Stimulated activated CD8-positive, alpha-beta memory T cell treated with anti-CD3 and anti-CD28 coated beads, Interleukin-2, amount 100 ng/mL, for 1 hour (primary cell): ENCODE data around the gene PEA15.

Experiments used
- DNase-seq, 2 donors: peaks; one replicate each; pipeline ENCODE4 v3.0.0-alpha.2; 2020; ENCODE audit warnings: low read depth in 2 of 2

PEA15 gene

DNA sequence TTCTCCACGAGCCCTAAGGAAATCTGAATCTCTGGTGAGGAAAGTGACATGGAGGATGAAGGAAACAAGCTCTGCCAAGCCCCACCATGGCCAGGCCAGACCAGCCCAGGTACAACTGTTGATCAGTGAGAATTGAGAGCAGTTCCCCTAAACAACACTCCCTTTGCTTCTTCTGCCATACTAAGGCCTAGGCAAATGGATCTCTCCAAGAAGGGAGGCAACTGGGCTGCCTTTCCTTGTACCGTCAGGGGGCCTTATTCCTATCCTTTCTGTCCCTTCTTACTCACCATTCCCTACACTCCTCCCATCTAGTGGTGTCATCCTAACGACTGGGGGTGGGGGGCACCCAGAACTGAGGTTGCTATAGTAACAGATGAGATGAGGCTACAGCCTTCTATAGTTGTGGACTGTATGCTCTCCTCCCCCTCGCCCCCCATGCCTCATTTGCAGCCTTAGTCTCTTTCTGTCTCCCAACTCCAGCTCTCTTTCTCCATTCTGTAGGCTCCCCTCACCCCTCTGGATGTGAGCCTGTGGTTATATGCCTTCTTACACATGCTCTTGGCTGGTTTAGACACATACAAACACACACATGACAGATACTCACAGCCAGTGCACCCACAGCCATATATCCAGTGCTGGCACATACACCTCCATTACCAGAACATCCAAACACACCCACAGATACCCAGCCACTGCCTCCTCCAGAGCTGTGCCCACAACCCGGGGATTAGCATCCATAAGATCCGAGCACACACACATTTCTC, 3.6 kb downstream of the PEA15 start:
- no peak for DNase-seq

DNA sequence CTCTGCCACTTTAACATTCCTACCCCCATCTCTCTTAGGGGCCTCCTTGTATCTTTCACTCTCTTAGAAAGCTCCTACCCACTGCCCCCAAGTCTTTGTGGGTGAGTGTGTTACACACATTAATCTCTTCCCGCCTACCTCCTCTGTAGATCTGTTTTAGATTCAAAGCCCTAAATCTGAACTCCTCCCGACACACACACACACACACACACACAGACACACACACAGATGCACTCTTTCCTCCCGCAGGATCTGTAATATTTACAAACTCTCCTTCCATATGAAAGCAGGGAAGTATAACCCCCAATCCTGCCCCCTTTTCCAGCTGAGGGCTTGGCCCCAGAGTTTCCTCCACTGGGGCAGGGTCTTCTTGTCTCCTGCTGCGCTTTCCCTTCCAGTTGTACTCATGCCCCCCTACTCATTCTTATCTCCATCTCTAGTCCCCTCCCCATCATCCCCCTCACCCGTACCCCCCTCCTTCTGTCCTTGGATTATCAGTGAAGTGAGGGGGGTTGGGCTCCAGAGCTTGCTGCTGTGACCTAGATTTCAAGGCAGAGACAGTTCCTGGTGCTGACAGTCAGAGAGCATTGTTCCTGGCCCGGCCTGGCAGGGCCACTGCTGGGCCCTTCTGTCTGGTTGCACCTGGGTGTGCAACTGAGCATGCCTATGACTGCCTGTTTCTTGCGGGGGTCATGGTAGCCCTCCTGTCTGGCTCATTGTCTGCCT, 4.3 kb downstream of the PEA15 start:
- DNase-seq: no peak

DNA sequence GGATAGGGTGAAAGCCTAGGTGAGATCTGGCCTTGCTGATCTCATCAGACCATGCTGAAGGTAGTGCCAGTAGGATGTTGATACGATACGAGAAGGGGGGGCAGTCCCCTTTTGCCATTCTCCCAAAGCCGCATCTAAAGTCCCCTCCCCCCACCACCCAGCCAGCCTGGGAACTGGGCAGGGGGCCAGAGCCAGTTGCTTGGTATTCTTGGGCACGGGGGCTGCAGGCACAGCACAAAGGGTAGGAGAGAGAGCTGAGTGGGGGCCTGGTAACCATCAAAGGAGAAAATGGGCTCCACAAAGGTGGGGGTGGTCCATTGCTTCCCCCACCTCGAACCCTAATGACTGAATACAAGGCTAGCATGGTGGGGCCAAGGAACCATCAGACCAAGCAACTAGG, 5.4 kb downstream of the PEA15 start:
- no peak for DNase-seq

DNA sequence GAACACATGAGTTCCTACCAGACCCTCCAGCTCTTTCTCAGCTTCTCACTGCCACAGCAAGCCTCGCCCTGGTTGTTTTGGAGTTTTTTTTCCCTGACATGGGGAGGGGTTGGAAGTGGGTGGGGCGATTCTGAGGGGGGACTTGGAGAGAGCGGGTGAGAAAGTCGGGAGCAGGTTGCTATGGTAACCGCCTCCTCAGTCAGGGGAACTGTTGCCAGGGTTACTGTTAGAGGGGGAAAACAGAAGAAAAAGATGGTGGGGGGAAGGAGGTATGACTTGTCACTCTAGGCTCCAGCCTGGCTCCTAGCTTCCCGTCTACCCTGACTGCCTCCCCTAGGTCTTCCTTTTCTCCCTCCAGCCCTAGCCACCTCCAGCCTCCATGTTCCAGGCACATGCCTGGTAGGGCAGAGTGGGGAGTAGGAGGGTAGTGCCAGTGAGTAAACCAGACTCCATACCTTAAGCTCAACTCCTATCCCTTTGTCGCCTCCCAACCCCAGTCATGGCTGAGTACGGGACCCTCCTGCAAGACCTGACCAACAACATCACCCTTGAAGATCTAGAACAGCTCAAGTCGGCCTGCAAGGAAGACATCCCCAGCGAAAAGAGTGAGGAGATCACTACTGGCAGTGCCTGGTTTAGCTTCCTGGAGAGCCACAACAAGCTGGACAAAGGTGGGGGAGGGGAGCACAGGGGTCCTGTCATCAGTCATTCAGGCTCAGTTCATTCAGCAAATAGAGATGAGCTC, 6.0 kb downstream of the PEA15 start:
- DNase-seq: no peak

DNA sequence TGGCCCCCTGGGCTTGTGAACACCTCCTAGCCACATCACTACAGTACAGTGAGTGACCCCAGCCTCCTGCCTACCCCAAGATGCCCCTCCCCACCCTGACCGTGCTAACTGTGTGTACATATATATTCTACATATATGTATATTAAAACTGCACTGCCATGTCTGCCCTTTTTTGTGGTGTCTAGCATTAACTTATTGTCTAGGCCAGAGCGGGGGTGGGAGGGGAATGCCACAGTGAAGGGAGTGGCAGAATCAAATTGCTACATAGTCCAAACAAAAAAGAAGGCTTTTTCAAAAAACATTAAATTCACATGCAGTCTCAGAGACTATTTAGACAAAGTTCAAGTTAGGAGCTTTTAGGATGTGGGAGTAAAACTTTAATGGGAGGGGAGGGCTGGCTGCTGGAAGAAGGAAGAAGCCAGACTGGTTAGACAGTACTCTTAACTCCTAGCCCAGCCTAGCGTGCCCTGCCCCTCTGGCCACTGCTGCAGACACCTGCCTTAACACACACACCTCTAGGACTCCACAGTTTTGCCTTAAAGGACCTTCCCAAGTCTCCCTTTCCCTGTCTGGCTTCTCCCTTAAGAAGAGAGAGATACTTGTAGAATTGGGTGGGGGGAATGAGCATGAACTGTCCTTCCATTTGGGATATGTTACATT, 9.4 kb downstream of the PEA15 start:
- DNase-seq: no peak

DNA sequence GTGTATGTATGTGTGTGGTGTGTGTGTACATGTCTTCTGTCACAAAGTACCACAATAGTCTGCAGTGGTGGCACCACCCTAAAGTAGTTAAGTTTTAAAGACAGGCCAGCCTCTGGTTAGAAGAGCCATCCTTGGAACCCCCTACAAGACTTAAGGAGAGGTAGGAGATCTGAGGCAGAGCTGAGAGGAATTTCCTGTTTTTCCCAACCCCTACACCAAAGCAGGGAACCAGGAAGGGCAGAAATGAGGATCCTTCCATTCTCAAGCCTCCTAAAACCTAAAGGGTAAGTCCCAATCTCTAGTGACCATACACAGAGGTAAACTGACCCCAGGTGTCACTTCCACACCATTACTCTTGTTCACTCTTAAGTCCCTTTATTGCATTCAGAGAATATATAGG, 11.1 kb downstream of the PEA15 start:
- DNase-seq: no peak

DNA sequence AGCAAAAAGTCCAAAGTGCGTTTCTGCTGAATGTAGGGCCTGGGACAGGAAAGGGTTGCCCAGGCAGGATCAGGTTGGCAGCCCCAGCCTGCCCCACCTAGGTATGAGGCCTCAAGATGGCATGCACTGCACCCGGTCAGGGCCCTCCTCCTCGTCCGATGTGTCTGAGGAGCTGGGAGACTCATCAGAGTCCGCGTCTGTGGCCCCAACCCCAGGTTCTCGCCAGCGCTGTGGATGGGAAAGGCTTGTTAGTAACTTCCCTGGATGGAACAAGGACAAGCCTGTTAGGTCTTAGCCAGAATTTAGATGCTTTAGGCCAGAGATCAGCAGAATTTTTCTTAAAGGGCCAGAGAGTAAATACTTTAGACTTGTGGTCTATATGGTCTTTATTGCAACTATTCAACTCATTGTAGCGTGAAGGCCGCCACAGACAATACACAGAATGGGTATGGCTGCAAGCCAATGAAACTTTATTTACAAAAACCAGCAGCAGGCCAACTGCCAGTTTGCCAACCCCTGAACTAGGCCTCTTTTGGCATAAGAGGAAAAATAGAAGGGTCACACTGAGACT, 12.4 kb downstream of the PEA15 start:
- DNase-seq: no peak

DNA sequence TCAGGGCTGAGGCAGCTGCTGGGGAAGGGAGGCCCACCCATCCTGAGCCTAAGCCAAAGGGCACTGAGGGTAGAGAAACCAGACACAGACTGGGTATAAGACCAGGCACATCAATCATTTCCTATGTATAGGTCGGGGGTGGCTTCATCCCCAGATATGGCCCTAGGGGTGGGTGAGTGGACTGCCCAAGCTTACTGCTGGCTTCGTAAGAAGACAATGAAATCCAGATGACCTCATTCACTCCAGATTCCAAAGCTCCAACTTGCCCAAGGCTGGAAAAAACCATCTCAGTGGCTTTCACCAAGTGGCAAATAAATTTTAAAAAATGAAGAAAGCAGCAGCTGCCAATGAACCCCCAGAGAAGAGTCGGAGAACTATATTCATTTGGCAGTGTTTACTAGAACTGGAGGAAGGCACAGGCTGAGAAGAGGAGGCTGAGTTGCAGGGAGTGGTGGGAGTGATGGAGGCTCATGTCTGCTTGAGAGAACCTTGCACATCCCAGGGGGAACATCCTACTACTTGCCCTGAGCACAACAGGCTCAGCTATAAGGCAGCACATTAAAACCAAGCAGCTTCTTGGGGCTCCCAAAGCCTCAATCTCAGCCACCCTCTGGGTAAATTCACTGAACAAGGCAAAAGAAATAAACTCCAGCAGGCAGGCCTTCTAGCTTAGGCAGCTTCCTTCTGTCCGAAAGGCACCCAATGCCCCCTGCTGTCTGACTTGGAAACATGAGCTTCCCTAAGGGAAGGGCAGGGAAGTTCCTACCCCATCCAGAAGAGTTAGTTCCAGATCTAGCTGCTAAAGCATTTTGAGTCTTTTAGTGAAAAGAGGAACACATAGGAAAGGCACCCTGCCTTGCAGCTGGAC, 14.1 kb downstream of the PEA15 start:
- no peak for DNase-seq

DNA sequence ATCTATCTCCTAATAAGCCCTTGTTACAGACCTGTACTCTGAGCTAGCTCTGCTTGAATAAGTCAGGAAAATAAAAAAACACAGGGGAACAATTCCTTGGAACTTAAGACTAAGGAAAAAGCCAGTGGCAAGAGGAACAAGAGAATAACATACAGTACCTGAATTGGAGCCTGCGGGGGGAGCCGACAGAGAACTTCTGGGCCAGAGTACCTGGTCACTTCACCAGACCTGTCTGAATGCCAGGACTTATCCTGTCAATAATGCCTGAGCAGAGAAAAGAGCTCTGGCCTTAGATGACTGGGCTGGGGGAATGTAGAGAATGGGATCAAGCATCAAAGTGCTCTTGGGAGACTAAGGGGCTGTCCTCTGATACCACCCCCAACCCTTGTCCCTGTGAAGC, 15.1 kb downstream of the PEA15 start:
- DNase-seq: no peak

DNA sequence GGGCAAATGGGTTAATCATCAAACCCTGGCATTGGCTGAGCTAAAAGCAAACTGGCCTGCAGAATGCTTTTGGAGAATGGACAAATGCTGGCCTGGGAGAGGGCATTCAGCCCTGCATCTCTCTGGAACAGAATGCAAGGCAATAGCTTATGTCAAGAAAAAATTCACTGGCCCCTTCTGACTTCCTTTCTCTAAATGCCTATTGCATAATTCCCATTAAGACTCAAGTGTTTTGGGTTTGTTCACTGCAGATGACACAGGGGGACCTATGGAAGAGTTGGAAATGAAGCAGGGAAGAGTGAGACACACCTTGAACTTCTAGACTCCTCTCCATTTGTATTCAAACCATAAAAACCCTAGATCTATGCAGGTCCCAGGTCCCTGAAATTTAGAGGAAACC, 15.9 kb downstream of the PEA15 start:
- DNase-seq: no peak

DNA sequence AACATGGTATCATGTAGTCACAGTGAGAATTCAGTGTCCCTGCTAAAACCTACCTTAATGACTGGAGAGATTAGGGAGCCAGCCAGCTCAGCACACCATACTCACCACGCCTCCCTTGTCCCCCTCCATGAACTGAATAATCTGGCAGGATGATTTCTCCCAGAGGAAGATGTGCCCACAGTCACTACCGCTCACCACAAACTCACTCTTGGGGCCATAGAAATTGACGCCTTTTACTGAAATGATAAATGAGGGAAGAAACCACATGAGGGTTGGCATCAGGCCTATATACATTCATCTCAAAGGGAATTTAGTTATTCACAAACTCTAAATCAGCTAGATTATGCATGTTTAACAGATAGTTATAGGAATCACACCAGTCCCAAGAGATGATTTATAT, 17.4 kb downstream of the PEA15 start:
- no peak for DNase-seq

DNA sequence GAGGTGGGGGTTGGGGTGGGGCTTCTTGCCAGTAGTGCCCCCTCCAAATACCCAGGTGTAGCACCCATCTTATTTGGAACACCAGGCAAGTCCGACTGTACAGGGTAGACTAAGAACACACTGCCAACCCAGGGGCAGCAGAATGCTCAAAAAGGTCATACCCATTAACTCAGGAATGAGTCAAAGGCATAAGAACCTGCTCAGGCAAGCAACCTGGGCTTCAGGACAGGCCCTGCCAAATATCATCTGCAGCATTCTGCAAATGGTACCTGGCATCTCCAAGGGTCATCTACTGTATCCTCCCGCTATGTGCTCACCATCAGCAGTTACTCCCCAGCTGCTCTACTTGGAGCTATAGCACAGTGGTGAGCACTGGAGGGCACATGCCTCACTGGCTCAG, 19.4 kb downstream of the PEA15 start:
- no peak for DNase-seq

DNA sequence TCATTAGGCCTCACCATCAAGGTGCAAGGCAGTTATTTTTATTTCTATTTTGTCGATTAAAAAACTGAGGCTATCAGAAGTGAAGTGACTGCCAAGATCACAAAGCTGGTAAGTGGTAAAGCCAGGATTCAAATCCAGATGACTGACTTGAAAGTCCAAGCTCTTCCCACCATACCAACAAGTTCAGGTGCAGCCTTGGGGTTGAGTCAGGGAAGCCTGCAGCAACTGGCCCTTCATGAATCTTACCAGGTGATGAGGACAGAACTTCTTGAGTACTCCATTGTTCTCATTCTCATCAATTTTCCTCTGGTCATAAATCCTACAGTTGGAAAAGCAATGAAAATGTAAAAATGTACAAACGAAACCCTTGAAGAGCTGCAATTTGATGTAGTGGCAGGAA, 20.2 kb downstream of the PEA15 start:
- DNase-seq: no peak

DNA sequence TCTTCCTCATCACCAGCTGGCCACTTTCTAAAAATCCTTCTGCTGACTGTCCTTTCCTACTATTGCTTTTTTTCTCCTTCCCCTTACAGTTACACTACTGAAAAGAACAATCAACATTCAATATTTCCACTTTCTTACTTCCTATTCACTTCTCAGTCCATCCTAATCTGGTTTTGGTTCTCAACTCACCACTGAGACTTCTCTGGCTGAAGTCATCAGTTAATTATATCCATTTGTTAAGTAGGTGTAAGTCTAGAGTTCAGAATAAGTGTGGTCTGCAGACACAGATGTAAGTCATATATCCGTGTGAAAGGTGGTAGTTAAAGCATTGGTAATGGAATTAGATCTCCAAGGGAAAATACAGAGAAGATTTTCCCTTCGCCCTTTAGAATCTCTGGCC, 21.4 kb downstream of the PEA15 start:
- no peak for DNase-seq

DNA sequence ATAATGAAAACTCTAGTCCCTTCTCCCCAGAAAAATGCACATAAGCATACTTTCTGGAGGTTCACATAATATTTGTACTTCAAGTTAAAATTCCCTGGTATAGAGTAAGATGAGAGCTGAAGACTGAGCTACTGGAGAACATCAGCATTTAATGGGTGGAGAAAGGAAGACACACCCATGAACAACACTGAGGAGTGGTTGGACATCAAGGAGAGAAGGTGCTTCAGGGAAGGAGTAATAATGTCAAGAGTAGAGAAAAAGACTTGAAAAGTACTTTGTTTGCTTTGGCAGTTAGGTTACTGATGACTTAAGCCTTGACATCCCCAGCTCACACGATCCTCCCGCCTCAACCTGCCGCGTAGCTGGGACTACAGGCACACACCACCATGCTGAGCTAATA, 21.9 kb downstream of the PEA15 start:
- DNase-seq: no peak

DNA sequence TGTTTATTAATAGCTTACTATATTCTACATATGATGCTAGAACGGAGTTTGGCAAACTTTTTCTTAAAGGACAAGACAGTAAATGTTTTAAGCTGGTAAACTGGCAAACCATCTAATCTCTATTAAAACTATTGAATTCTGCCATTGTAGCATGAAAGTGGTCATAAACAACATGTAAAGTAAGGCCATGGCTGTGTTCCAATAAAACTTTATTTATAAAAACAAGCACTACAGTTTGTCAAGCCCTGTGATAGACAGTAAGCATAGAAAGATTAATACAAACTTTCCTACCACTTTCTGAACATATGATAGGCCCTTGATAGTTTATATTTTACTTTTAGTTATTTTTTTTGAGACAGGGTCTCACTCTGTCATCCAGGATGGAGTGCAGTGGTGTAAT, 22.4 kb downstream of the PEA15 start:
- DNase-seq: no peak

DNA sequence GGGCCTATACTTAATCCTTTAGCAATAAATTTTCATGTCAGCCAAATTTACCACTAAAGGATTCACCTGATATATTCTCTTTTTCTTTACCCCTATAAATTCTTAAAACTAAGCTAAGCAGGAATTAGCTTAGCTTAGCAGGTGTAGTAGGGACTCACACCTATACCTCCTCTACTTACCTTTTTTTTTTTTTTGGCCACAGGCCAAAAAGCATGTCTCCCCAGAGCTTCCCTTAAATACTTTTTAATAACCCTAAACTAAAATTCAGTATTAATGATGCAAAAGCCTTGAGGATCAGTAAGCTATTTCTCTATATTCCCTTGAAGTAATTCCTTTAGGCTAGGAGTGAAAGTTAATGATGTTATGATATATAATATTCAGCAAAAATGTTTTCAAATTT, 23.2 kb downstream of the PEA15 start:
- DNase-seq: no peak

DNA sequence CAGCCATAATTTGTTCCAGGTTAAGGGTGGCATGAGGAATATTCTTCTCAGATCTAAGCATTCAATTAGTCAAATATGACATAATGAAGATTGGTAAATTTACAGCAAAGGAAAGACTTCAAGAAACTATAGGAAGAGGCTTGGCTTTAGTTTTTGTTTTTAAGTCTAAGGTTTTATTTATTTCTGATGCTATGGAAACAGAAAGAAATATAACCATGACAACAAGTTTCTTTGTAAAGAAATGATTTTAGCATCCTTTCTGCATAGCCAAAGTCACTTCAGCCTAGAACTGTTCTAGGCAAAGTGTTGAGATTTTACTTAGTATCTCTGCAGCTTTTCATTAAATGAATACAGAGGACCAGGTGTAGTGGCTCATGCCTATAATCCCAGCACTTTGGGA, 27.7 kb downstream of the PEA15 start:
- no peak for DNase-seq

DNA sequence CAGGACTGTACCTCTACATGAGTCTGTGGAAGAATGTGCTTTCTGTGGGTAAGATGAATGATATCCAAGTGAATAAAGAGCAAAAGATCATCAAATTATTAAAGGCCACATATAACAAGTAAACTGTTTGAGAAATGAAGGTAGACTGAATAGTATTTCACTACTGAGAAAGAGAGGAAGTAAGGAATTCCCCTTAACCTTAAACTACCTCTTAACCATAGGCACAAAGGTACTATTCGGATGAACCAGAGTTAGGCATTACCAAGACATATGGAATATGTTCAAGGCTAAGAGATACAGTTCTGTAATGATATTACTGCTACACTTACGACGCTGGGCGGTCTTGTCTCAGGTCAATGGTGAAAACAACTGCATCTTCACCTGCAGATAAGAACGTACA, 31.6 kb downstream of the PEA15 start:
- DNase-seq: no peak

DNA sequence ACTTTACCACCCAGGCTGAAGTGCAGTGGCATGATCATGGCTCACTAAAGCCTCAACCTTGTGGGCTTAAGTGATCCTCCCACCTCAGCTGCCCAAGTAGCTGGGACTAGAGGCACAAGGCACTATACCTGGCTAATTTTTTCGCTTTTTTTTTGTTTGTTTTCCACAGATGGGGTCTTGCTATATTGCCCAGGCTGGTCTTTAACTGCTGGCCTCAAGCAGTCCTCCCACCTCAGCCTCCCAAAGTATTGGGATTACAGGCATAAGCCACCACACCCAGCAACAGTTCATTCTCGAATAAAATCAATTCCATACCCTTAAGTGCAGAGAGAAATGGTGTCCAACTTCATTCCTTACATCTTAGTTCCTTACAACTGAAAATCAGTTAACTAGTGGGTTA, 32.4 kb downstream of the PEA15 start:
- DNase-seq: no peak

DNA sequence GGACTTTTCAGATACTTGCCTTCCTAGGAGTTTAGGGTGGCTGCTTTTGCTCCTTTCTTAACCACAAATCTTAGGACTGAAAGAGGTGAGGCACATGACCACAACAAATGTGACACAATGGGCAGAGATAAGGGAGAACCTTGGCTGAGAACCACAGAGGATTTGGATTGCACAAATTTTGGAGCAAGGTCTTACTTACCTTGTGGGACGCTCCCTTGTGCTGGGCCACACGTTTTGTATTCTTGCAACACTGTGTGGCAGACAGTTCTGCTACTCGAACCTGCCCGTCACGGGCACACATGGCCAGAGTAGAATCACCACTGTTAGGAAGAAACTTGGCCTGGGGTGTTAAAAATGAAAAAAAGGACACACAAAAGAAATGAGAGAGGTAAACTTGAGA, 33.2 kb downstream of the PEA15 start:
- no peak for DNase-seq
